ENCODE results near the gene FGFR2. TPM values are rescaled to one million over a fixed set of nuclear protein-coding genes. Genes with fewer than 3 reads are reported as not detected.

The FGFR2 gene
- total RNA-seq, 1 donor from 2014 or later: 2.9 TPM

- no peak overlapping the region for H3K4me3 Mint-ChIP-seq (ENCODE audit: unreplicated experiment)
- no peak for TF ChIP-seq CTCF (IDR thresholded peaks at IDR 0.05)
- H3K27me3 Mint-ChIP-seq (ENCODE audit: low read depth): no peaks in the 10 kb centered on the region
- no peaks in the 10 kb centered on the region for H3K4me1 Mint-ChIP-seq (ENCODE audit: low read depth)
- no peak overlapping the region for H3K27ac Mint-ChIP-seq (ENCODE audit: unreplicated experiment)
- no peak for DNase-seq (ENCODE audit: low spot score)
- H3K36me3 Mint-ChIP-seq (ENCODE audit: low read depth): peaks cover 2% of the 10 kb centered on the region
- no peaks in the 10 kb centered on the region for H3K9me3 Mint-ChIP-seq (ENCODE audit: low read depth)
Observed at GRCh38 chr10:121536310-121536913, 61.8 kb downstream of the FGFR2 start.

GRCh38 chr10:121535381-121535780 is 62.9 kb downstream of the FGFR2 start:
- Mint-ChIP-seq H3K27me3 (ENCODE audit: low read depth) (no peaks in the 10 kb centered on the region), H3K9me3 (ENCODE audit: low read depth) (no peaks in the 10 kb centered on the region), H3K27ac (ENCODE audit: unreplicated experiment) (no peak overlapping the region), H3K4me1 (ENCODE audit: low read depth) (no peaks in the 10 kb centered on the region), H3K4me3 (ENCODE audit: unreplicated experiment) (no peak overlapping the region), H3K36me3 (ENCODE audit: low read depth) (peaks cover 2% of the 10 kb centered on the region)
- DNase-seq (ENCODE audit: low spot score): no peak
- no peak for TF ChIP-seq CTCF (IDR thresholded peaks at IDR 0.05)

GRCh38 chr10:121532292-121532864 is 65.9 kb downstream of the FGFR2 start:
- no peaks in the 10 kb centered on the region for H3K9me3 Mint-ChIP-seq (ENCODE audit: low read depth)
- H3K36me3 Mint-ChIP-seq (ENCODE audit: low read depth): peaks cover under 1% of the 10 kb centered on the region
- no peak for TF ChIP-seq CTCF (IDR thresholded peaks at IDR 0.05)
- no peak for DNase-seq (ENCODE audit: low spot score)
- no peaks in the 10 kb centered on the region for H3K27me3 Mint-ChIP-seq (ENCODE audit: low read depth)
- no peak overlapping the region for H3K27ac Mint-ChIP-seq (ENCODE audit: unreplicated experiment)
- peaks cover 13% of the 10 kb centered on the region for H3K4me1 Mint-ChIP-seq (ENCODE audit: low read depth)
- H3K4me3 Mint-ChIP-seq (ENCODE audit: unreplicated experiment): no peak overlapping the region

- no peak for DNase-seq (ENCODE audit: low spot score)
- Mint-ChIP-seq H3K27me3 (ENCODE audit: low read depth) (no peaks in the 10 kb centered on the region), H3K36me3 (ENCODE audit: low read depth) (no peaks in the 10 kb centered on the region), H3K9me3 (ENCODE audit: low read depth) (no peaks in the 10 kb centered on the region), H3K27ac (ENCODE audit: unreplicated experiment) (no peak overlapping the region), H3K4me1 (ENCODE audit: low read depth) (peaks cover 18% of the 10 kb centered on the region), H3K4me3 (ENCODE audit: unreplicated experiment) (no peak overlapping the region)
- no peak for TF ChIP-seq CTCF (IDR thresholded peaks at IDR 0.05)
Observed at GRCh38 chr10:121531830-121532178, 66.4 kb downstream of the FGFR2 start.

- H3K27ac Mint-ChIP-seq (ENCODE audit: unreplicated experiment): no peak overlapping the region
- no peak overlapping the region for H3K4me3 Mint-ChIP-seq (ENCODE audit: unreplicated experiment)
- no peak for DNase-seq (ENCODE audit: low spot score)
- H3K9me3 Mint-ChIP-seq (ENCODE audit: low read depth): no peaks in the 10 kb centered on the region
- no peaks in the 10 kb centered on the region for H3K36me3 Mint-ChIP-seq (ENCODE audit: low read depth)
- no peaks in the 10 kb centered on the region for H3K27me3 Mint-ChIP-seq (ENCODE audit: low read depth)
- H3K4me1 Mint-ChIP-seq (ENCODE audit: low read depth): peaks cover 20% of the 10 kb centered on the region
- TF ChIP-seq CTCF (IDR thresholded peaks at IDR 0.05): no peak
Observed at GRCh38 chr10:121531076-121531829, 67.0 kb downstream of the FGFR2 start.
